HG03103 (cell line): Measurements from ENCODE around the gene STAG1.
"Not testable (repeated sequence)": the region's sequence is repeated elsewhere in the genome, so short reads cannot be mapped to it uniquely, and the experiment has no call there.

Source experiments
- ATAC-seq: cut with Tn5 transposase; IDR thresholded peaks from one replicate; pipeline ENCODE4 v1.9.1; 2021; ENCODE audit warnings: low read depth; ENCODE audit not compliant: unreplicated experiment

Gene STAG1

DNA sequence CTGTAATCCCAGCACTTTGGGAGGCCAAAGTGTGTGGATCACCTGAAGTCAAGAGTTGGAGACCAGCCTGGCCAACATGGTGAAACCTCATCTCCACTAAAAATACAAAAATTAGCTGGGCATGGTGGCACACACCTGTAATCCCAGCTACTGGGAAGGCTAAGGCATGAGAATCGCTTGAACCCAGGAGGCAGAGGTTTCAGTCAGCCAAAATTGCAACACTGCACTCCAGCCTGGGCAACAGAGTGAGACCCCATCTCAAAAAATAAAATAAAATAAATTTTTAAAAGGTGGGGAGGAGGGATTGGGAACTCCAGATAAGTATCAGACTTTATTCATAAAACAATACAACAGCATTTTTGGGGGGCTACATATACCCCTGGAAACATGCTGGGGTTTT is 42.4 kb downstream of the STAG1 start:
- not testable (repeated sequence) for ATAC-seq

DNA sequence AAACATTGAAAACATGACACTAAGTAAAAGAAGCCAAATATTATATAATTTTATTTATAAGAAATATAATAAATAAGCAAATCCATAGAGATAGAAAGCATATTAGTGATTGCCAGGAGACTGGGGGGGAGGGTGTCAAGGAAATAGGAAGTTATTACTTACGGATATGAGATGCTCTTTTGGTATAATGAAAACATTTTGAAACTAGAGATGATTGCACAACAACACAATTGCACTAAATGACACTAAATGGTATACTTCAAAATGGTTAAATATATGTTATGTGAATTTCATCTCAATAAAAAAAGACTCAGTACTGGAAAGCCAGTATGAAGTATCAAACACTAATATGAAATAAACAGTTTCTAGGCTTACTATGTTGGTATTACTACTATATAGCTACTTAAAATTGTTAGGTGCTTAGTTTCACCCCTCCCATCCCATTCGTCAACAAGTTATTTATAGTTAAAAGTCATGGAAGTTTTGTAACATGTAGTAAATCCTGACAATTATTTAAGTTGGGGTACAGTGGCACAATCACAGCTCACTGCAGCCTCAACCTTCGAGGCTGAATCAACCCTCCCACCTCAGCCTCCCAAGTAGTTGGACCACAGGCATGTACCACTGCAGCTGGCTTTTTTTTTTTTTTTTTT is 43.7 kb downstream of the STAG1 start:
- ATAC-seq, result no peak

DNA sequence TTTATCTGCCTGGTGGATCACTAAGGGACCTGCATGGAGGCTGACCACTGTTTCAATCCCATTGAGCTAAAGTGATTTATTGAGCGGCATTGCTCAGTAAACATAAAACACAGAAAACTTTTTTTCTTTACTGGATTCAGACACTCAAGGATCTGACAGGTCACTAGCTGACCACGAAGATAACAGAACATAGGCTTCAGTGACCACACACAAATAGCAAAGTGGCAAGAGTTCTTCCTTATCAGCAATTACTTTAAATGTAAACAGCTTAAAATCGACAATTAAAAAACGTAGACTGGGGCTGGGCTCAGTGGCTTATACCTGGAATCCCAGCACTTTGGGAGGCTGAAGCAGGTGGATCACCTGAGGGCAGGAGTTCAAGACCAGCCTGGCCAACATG is 48.7 kb downstream of the STAG1 start:
- ATAC-seq, result no peak

DNA sequence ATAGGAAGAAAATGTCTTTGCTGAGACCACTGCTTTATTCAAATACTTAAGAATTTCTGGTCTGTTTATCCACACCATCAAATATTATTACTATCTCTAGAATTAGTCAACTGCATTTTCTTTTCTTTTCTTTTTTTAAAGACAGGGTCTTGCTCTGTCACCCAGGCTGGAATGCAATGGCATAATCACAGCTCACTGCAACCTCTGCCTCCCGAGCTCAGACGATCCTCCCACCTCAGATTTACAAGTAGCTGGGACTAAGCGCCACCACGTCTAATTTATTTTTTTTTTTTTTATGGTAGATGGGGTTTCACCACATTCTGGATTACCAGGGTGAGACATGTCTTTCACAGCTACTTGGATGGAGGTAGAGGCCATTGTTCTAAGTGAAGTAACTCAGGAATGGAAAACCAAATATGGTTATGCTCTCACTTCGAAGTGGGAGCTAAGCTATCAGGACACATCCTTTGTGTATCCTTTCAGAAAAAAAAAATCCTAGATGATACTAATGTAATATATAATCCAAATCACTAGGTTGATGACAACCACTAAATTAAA is 52.8 kb downstream of the STAG1 start:
- ATAC-seq, result no peak

DNA sequence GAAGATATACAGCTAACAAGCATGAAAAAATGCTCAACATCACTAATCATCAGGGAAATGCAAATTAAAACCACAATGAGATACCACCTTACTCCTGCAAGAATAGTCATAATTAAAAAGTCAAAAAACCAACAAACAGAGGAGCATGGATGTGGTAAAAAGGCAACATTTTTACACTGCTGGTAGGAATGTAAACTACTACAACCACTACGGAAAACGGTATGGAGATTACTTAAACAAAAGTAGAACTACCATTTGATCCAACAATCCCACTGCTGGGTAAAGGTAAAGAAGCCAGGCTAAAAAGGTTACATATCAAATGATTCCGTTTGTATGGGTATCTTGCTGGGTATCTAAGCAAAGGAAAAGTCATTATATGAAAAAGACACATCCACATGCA is 53.8 kb downstream of the STAG1 start:
- no peak for ATAC-seq

DNA sequence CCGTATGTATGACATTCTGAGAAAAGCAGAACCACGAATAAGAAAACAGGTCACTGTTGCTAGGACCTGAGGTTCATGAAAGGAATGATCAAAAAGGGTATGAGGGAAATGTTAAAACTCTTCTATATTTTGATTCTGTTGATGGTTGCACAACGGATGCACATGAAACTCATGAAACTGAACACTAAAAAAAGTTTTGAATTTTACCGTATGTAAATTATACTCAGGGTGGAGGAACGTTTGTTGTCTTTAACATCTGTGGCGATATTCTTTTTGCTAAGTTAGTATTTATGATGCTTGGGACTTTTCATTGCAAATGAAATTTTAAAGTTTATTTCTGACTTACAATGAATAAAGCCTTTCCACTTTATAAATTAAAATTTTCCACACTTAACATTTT is 55.4 kb downstream of the STAG1 start:
- ATAC-seq, result no peak

DNA sequence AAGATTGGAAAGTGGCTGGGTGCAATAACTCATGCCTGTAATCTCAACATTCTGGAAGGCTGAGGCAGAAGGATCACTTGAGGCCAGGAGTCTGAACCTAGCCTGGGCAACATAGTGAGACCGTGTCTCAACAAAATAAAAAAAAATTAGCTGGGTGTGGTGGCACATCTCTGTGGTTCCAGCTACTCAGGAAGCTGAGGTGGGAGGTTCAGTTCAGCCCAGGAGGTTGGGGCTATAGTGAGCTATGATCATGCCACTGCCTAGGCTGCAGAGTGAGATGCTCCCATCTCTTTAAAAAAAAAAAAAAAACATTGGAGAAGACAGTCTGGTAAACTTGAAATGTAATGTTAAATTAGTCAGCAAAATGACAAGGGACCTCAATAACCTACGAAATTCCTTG is 57.9 kb downstream of the STAG1 start:
- no peak for ATAC-seq

DNA sequence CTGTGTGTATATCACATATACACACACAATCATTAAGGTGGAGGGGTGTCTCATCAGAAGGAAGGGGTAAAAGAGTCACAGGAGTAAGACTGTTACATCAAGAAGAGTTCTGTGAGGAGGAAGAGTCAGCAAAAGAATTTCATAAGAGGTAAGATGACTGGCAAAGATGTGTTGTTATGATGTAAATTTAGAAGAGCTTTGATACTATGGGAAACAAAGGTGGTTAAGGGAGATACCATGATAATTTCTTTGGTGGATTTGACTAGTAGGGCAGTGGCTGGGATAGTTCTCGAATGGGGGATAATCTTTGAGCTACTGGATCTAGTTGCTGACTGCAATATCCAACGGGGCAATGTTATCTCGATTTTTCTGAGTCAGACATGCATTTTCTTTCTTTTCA is 61.6 kb downstream of the STAG1 start:
- no peak for ATAC-seq

DNA sequence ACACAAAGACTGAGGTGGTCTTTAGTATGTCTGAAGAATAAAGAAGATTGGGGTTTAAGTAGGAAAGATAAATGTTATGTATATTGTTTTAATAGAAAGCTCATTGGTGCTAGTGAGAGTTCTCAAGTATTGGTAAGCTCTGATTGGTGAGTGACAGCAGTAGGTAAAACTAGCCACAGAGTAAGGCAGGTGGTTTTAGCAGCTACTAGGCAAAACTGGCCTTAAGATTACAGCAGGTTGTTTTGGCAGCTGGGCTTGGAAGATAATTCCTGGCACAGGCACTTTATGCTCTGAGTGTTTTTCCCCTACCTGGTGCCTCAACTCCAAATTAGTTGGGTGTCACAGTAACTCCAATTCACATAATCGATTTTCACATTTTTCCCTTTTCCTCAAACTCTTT is 66.3 kb downstream of the STAG1 start:
- no peak for ATAC-seq

DNA sequence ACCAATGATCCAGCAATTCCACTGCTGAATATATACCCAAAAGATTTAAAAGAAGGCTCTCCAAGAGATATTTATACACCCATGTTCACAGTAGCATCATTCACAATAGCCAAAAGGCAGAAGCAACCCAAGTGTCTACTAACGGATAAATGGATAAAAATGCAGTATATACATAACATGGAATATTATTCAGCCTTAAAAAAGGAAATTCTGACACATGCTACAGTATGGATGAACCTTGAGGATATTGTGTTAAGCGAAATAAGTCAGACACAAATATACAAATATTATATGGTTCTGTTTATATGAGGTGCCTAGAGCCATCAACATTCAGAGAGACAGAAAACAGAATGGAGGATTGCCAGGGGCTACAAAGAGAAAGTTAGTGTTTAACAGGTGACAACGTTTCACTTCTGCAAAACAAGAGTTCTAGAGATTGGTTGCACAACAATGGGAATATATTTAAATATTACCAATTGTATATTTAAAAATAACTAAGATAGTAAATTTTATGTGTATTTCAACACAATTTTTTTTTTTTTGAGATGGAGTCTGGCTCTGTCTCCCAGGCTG is 69.4 kb downstream of the STAG1 start:
- ATAC-seq, result no peak

DNA sequence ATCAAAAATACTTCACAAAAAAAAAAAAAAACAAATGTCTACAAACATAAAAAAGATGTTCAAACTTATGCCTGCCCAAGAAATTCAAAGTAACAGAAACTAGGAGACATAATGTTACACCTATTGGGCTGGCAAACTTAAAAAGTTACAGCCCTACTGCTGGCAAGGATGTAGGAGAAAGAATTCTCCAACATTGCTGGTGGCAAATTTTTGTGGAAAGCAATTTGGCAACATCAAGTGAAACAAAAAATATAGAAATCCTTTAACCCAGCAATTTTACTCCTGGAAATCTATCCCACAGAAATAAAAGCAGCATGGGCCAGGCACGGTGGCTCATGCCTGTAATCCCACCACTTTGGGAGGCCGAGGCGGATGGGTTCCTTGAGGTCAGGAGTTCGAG is 73.2 kb downstream of the STAG1 start:
- no peak for ATAC-seq

DNA sequence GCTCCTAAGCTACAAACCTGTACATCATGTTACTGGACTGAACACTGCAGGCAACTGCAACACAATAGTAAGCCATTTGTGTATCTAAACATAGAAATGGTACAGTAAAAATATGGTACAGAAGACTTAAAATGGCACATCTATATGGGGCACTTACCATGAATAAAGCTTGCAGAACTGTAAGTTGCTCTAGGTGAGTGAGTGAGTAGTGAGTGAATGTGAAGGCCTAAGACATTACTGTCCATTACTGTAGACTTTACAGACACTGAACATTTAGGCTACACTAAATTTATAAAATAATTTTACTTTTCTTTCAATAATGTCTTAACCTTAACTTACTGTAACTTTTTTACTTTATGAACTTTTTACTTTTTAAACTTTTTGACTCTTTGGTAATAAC is 76.2 kb downstream of the STAG1 start:
- ATAC-seq, result no peak

DNA sequence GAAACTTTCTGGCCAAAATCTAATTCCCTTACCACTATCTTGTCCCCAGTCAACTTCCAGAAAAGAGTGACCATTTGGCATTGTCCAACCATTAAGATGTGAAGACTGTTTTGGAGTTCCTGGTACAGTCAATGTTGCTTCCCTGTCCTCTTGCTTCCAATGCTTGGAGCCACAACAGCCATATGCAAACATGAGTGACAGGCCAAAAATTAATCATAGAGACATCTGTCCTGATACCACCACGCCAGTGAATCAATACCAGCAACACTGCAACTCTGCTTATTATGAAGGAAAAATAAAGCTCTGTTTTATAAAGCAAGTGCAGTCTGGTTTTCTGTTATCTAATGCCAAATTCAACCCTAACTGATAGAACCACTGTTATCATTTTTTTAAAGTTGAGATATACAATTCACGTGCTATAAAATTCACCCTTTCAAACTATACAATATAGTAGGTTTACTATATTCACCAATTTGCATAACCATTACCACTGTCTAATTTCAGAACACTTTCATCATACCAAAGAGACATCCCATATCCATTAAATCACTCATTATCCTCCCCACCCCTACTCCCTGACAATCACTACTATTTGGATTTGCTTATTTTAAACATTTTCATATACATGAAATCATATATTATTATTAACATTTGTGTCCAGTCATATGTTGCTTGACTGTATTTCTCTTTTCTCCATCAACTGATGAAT is 76.9 kb downstream of the STAG1 start:
- no peak for ATAC-seq

DNA sequence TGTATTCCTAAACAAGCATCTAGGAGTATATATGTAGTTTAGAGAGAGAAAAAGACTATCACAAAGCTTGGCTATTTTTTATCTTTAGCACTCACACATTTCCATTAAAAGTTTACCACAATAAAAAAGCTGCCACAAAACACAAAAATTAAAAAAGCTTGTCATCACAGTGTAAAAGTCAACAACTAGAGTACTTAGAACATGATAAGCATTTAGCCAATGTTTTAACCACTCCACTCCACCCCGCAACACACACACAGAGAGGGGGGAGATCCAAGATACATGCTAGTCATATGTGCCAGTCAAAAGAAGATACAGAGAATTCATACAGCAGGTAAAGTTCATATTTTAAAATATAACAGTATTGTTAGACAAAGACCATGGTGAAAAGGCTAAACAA is 79.7 kb downstream of the STAG1 start:
- no peak for ATAC-seq

DNA sequence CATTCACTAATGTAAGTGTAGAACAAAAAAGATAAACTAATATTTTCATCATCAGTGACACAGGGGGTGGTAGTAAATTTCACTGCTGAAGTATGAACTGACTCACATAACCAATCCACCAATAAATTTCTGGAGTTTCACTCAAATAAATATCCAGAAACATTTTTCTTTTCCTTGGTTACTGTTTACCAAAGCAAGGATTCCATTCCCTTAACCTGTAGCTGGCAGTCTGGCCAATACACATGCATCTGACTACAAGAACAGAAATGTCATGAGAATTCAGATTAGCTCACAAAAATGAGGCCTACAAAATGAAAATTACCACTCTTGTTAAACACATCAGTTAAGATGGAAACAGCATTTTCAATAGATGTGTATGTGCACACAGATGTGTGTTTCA is 80.3 kb downstream of the STAG1 start:
- ATAC-seq, result no peak

DNA sequence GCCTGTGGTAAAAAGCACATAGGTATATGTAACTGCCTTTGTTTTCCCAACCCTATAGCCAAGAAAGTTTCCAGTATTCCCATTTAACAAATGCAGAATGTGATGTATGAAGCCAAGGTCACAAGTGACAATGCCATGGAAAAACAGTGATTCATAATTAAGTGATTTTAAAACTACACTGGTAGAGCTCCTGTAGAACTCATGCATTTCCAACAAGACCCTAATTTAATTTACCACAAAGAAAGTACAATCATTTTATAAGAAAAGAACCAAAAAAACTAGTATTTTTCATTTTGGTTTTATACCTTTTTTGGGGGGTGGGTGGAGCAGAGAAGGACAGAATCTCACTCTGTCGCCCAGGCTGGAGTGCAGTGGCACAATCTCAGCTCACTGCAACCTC is 82.0 kb downstream of the STAG1 start:
- no peak for ATAC-seq

DNA sequence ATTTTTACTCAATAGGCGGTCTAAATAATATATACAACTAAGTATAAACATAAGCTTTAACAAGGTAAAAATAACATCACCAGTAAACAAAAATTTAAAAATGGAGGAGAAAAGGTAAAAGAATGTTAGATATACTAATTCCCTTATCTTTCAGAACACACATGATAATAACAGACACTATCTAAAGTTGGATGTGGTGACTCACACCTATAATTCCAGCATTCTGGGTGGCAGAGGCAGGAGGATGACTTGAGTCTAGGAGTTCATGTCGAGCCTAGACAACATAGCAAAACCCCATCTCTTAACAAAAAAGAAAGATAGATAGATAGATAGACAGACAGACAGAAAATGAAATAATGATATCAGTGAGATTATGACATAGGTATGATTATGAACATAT is 85.1 kb downstream of the STAG1 start:
- ATAC-seq, result no peak

DNA sequence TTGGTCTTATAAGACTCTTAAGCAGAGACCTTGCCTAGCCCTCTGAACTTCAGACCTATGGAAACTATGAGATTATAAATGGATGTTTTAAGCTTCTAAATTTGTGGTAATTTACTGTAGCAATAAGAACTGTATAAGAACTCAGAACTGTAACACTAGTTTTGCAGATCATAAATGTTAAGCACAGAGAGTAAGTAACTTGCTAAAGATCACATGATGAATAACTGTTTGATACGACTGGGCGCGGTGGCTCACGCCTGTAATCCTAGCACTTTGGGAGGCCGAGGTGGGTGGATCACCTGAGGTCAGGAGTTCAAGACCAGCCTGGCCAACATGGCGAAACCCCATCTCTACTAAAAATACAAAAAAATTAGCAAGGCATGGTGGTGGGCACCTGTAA is 85.9 kb downstream of the STAG1 start:
- ATAC-seq, result not testable (repeated sequence)

DNA sequence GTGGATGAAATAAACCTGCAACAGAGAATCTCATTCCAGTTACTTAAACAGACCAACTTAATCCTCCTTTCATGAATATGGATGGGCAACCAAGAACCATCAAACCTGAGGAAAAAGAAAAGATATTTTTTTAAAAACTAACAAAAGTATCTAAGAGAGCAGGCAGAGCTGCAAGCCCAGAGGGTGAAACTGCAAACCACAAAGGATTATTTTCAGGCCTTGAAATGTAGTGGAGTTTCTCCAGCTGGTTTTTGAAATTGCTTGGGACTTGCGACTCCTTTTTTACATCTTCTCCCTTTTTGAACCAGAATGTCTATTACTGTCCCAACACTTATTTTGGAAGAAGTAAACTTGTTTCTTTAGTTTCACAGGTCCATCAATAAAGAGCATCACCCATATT is 87.4 kb downstream of the STAG1 start:
- ATAC-seq, result no peak

DNA sequence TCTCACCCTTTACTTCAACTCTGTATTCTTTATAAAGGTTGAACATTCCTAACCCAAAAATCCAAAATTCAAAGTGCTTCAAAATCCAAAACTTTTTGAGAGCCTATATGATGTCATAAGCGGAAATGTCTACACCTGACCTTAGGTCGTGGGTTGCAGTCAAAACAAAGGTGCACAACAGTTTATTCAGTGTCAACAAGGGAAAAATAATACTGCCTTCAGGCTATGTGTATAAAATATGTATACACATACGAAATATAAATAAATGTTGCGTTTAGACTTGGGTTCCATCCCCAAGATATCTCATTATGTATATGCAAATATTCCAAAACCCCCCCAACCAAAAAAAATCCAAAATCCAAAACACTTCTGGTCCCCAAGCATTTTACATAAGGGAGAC is 90.9 kb downstream of the STAG1 start:
- no peak for ATAC-seq

DNA sequence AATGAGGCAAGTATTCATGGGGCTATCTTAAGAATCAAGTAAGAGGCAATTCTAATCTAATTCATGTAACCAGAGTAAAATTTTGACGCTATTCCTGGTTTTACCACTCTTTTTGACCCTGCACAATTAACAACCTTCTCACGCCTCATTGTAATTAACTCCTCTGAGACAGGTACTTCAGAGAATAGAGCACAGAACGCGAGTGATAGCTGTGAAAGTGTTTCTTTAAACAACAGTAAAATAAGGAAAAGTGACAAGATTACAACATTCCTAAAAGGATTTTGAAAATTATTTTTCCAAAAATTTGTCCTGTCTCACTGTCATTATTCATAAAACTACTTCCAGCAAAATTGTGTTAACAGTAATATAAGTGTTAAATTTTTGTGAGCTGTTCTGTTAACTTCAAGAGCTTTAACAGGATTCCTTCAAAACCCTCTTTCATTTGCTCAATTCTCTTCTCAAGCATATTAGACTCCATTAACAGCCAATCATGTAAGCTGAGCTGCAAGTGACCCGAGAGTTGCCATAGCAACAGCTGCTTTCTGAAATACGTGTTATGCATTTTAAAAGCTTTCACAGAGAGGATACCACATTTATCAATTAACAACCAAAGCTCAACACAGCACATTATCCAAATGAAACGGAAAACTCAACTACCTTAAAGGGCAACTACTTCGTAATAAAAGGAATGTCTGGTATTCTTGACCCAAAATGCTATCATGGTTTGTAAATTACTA is 93.1 kb downstream of the STAG1 start:
- no peak for ATAC-seq
